Measurements from ENCODE around the gene DRICH1. TPM values are rescaled to one million over a fixed set of nuclear protein-coding genes. Genes with fewer than 3 reads are reported as not detected.

Gene DRICH1
- total RNA-seq, 1 donor from 2014 or later, result 0.43 TPM

DNA sequence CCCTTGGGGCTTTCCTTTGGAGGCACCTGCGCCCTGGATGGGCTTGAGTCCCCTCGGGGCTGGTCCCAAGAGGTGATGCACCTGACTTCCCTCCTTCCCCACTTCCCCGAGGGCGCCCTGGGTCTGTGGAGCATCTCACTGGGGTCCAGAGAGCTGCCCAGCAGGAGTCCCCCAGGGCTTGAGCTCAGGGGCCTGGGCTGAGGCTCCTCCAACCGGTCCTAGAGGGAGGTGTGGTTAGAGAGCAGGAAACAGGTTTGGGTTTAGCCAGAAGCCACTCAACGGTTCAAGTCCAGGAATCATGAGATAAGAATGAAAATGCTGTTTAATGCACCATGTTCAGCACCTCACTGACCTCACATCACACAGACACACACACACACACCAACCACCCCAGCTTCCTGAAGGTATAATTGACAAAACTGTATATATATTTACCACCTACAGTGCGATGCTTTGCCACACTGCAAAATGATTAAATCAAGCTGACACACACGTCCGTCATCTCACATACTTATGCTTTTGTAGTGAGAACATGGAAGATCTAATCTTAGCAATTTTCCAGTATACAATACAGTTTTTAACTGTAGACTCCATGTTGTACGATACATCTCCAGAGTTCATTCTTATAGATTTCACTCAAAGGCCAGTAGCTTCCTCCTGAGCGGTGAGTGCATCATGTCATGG, 51.4 kb downstream of the DRICH1 start:
- no peaks in the 10 kb centered on the region for H3K4me1 Mint-ChIP-seq (ENCODE audit: unreplicated experiment)
- no peaks in the 10 kb centered on the region for H3K36me3 Mint-ChIP-seq (ENCODE audit: unreplicated experiment)
- H3K4me3 Mint-ChIP-seq (ENCODE audit: unreplicated experiment), result no peak overlapping the region
- TF ChIP-seq, protein P1, sequence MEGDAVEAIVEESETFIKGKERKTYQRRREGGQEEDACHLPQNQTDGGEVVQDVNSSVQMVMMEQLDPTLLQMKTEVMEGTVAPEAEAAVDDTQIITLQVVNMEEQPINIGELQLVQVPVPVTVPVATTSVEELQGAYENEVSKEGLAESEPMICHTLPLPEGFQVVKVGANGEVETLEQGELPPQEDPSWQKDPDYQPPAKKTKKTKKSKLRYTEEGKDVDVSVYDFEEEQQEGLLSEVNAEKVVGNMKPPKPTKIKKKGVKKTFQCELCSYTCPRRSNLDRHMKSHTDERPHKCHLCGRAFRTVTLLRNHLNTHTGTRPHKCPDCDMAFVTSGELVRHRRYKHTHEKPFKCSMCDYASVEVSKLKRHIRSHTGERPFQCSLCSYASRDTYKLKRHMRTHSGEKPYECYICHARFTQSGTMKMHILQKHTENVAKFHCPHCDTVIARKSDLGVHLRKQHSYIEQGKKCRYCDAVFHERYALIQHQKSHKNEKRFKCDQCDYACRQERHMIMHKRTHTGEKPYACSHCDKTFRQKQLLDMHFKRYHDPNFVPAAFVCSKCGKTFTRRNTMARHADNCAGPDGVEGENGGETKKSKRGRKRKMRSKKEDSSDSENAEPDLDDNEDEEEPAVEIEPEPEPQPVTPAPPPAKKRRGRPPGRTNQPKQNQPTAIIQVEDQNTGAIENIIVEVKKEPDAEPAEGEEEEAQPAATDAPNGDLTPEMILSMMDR (IDR thresholded peaks at IDR 0.05), result no peak
- H3K27ac Mint-ChIP-seq (ENCODE audit: unreplicated experiment), result no peak overlapping the region
- DNase-seq (ENCODE audit: extremely low spot score, unreplicated experiment), result no peak
- H3K27me3 Mint-ChIP-seq (ENCODE audit: unreplicated experiment), result peaks cover 23% of the 10 kb centered on the region
- no peaks in the 10 kb centered on the region for H3K9me3 Mint-ChIP-seq (ENCODE audit: unreplicated experiment)

DNA sequence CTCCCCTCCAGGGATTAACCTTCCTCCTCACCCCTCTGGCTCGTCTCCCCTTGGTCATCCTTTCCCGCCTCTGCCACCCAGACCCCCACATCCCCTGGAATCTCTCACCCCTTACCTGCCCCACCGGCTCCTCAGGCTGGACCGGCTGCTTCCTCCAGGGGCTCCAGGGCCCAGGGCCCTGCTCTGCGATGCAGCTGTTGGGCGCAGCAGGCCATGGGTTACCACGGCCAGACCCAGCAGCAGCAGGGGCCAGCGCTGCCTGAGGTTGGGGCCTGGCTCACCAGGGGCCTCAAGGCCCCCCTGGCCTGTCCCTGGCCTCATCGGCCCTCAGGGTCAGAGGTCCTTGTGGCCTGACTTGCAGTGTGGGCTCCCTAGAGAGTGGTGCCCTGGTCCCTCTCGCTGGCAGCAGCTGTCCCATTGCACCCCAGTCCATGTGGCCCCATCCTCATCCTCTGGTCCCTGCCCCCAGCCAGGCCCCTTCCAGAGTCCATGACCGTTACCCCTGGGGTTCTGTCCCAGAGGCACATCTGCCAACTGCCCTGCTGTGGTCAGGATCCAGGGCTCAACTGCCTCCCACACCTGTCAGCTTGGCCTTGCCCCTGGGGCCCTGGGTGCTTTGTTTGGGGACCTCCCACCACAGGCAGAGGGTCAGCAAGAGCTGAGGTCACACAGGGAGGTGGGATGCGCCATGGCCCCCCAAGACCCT, 52.1 kb downstream of the DRICH1 start, which contains the start of gene IGLL1:
Gene IGLL1 (minus strand): TSS at position 421 of the 706 bp plus-strand sequence. CDS start 100 bp downstream, at position 321.
- TF ChIP-seq, protein P1 (IDR thresholded peaks at IDR 0.05), result no peak
- Mint-ChIP-seq H3K9me3 (ENCODE audit: unreplicated experiment) (no peaks in the 10 kb centered on the region), H3K27ac (ENCODE audit: unreplicated experiment) (no peak within 1 kb of the TSS), H3K27me3 (ENCODE audit: unreplicated experiment) (peaks cover 25% of the 10 kb centered on the region), H3K4me3 (ENCODE audit: unreplicated experiment) (no peak within 1 kb of the TSS), H3K36me3 (ENCODE audit: unreplicated experiment) (no peaks in the 10 kb centered on the region), H3K4me1 (ENCODE audit: unreplicated experiment) (no peaks in the 10 kb centered on the region)
- no peak for DNase-seq (ENCODE audit: extremely low spot score, unreplicated experiment)

DNA sequence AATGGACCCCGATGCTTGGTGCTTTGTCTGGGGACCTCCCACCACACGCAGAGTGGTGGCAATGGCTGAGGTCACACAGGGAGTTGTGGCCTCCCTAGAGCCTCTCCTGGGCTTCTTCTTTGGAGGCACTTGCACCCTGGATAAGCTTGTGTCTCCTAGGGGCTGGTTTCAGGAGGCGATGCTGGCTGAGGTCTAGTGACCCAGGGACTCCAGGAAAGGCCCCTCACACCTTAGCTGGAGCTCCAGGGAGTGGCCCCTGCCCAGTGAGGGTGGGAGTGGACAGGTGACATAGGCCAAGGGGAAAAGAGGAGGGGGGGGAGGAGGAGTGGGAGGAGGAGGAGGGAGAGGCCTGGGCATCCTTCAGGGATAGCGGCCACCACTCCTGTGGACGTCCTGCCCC, 52.8 kb downstream of the DRICH1 start:
- H3K36me3 Mint-ChIP-seq (ENCODE audit: unreplicated experiment), result no peaks in the 10 kb centered on the region
- no peaks in the 10 kb centered on the region for H3K9me3 Mint-ChIP-seq (ENCODE audit: unreplicated experiment)
- no peak overlapping the region for H3K27ac Mint-ChIP-seq (ENCODE audit: unreplicated experiment)

DNA sequence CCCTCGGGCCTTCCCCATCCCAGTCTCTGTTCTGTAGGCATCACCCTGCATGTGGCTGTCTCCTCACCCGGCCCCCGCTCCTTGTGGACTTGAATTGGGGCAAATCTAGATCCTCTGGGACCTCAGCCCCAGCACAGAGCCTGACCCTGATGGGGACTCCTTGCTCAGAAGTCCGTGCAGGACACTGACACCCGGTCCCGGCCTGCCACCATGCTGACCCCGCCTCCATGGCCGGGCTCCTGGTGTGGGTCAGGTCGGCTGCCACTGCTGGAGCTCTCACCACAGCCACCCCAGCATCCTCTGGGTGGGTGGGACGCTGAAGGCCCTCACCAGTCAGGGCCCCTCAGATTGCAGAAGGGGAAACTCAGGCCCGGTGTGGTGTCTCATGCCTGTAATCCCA, 53.8 kb downstream of the DRICH1 start:
- Mint-ChIP-seq H3K4me3 (ENCODE audit: unreplicated experiment) (no peak overlapping the region), H3K27ac (ENCODE audit: unreplicated experiment) (no peak overlapping the region), H3K36me3 (ENCODE audit: unreplicated experiment) (no peaks in the 10 kb centered on the region), H3K4me1 (ENCODE audit: unreplicated experiment) (no peaks in the 10 kb centered on the region), H3K9me3 (ENCODE audit: unreplicated experiment) (no peaks in the 10 kb centered on the region), H3K27me3 (ENCODE audit: unreplicated experiment) (peaks cover 17% of the 10 kb centered on the region)
- TF ChIP-seq, protein P1 (IDR thresholded peaks at IDR 0.05), result no peak
- DNase-seq (ENCODE audit: extremely low spot score, unreplicated experiment), result no peak

More for the DNA sequence above, 52.8 kb downstream of the DRICH1 start:
- TF ChIP-seq, protein P1 (IDR thresholded peaks at IDR 0.05), result no peak
- Mint-ChIP-seq H3K27me3 (ENCODE audit: unreplicated experiment) (peaks cover 21% of the 10 kb centered on the region), H3K4me3 (ENCODE audit: unreplicated experiment) (no peak overlapping the region), H3K4me1 (ENCODE audit: unreplicated experiment) (no peaks in the 10 kb centered on the region)
- DNase-seq (ENCODE audit: extremely low spot score, unreplicated experiment), result no peak

DNA sequence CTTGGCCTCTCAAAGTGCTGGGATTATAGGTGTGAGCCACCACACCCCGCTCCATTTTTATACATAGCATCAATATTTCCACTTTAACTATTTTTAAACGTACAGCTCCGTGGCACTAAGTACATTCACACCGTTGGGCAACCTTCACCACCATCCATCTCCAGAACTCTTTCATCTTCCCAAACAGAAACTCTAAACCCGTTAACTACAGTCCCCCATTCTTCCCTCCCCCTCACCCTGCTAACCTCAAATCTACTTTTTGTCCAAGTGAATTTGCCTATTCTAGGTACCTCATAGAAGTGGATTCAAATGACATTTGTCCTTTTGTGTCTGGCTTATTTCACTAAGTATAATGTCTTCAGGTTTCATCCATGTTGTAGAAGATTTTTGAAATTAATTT, 55.4 kb downstream of the DRICH1 start:
- H3K27ac Mint-ChIP-seq (ENCODE audit: unreplicated experiment), result no peak overlapping the region
- no peaks in the 10 kb centered on the region for H3K36me3 Mint-ChIP-seq (ENCODE audit: unreplicated experiment)
- peaks cover 4% of the 10 kb centered on the region for H3K9me3 Mint-ChIP-seq (ENCODE audit: unreplicated experiment)
- H3K4me1 Mint-ChIP-seq (ENCODE audit: unreplicated experiment), result no peaks in the 10 kb centered on the region
- TF ChIP-seq, protein P1 (IDR thresholded peaks at IDR 0.05), result no peak
- H3K27me3 Mint-ChIP-seq (ENCODE audit: unreplicated experiment), result peaks cover 26% of the 10 kb centered on the region
- no peak for DNase-seq (ENCODE audit: extremely low spot score, unreplicated experiment)
- no peak overlapping the region for H3K4me3 Mint-ChIP-seq (ENCODE audit: unreplicated experiment)

Measured in osteocyte (in vitro differentiated cells).